NCI-H1048 (cell line): ENCODE results near the gene MMAB.

Source experiments
- DNase-seq: peaks from one replicate; lab custom pipeline; 2025; lab: John Stamatoyannopoulos, UW

MMAB gene

DNA sequence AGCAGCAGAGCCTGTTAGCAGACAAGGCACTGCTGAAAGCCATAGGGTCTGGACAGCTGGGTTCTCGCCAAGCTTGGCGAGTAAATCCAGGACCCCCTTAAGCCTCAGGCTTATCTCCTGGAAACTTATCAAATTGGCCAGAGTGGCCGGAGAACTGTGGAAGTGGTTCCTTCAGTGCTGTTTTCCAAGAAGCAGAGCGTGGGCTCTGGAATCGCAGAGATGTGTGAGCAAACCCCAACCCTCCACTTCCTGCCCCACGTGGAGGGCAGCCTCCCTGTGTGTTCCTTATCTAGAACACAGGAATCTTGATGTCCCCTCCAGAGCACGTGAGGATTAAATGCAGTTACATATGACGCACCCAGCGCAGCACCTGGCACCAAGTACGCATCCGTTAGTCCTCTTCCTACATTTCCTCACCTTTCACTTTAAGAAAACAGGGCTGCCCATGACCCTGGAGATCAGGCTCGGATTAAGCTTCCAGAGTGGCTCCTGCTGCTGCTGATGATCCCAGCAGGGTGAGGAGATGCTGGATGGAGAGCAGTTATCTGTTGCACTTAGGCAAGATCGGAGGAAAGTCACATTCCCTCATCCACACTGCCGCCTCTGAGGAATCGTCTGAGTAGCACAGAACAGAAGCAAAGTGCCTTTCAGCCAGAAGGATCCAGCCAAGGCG, 35.0 kb downstream of the MMAB start:
- DNase-seq = no peak

DNA sequence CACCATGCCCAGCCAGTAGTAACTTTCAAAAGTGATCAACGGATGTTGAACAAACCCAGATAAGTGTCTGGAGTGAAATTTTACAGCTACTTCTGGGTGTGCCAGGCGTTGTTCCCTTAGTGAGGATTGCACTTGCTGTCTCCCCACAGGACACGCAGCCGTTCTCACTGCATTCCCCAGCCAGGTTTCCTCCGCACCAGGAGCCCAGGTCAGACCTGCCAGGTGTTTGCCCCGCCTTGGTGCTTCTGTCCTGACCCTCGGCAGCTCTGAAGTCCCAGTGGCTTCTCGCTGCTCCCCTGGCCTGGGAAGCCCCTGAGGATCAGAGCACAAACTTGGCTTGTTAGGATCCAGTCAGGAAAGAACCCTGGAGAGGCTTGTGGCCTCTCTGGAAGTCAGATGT, 36.2 kb downstream of the MMAB start:
- no peak for DNase-seq

- no peak for DNase-seq
Measured at GRCh38 chr12:109535863-109536250, 37.4 kb downstream of the MMAB start.

DNA sequence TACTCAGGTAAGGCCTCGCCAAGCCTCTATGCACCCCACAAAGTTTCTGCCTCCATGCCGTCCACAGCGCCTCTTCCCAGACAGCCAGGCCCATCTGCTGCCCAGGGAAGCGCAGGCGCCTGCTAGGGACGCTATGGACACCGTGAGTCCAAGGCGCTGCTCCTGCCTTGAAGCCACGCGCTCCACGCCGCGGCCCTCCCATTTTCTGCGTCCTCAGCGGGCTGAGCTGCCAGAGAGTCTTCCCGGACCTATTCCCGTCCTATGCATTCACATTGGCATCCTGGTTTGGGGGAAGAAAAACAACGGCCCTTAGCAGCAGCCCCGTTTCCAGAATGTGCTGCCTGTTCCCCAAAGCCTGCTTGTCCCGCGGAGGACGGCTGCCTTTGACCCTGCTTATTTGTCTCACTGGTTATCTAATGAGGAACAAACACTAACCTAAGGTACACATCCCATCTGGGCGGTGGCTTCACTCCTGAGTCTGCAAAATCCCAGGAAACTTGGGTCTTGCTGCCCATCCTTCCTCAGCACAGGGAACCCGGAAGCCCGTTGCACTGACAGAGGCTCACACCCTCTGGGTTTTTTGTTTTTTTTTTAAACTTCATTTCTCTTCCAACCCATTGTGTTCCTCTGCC, 38.0 kb downstream of the MMAB start:
- no peak for DNase-seq

GRCh38 chr12:109534456-109534855, 38.8 kb downstream of the MMAB start:
- no peak for DNase-seq

DNA sequence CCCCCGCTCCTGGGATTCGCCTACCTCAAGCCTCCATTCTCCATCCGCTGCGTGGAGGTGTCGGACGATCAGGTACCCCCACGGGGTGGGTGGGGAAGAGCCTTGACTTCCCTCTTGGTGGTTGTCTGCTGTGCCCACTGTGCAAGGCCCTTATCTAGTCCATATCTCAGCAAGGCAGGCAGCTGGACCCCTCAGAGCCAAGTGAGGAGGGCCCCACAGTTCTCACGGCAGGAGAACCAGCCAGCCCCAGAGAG, 39.9 kb downstream of the MMAB start:
- DNase-seq = no peak

DNA sequence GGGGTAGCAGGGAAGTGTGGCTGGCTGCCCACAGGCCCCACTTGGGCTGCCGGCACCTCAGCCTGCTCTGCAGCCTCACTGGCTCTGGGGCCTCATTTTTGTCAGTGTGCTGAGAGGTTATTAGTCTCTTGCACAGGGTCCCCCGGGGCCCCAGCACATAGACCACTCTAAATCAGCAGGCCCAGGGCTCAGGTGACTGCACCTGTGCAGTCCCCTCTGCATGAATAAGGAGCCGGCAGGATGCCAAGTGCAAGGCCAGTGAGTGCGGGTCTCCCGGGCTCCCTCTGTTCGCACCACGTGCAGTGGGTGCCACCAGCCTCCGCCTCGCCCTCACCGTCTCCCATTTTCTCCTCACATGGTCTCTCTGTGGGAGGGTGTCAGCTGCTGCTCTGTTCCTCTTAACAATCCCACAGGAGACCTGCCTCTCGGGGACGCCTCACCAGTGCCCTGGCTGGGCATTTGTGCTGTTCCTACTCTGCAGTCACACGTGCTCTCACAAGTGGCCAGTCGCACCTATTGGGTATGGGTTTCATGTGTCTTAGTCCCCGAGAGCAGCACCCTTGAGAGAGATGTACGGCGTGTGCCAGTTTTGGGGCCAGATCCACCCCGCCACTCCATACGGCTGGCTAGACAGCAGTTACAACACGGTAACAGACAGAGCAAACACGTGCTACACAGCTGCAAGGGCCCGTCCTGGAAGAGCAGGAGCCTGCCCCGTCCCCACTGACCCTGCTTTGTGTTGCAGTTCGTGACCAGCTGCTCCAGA, 40.4 kb downstream of the MMAB start:
- no peak for DNase-seq

- DNase-seq = no peak
Measured at GRCh38 chr12:109531411-109531810, 41.9 kb downstream of the MMAB start.

DNA sequence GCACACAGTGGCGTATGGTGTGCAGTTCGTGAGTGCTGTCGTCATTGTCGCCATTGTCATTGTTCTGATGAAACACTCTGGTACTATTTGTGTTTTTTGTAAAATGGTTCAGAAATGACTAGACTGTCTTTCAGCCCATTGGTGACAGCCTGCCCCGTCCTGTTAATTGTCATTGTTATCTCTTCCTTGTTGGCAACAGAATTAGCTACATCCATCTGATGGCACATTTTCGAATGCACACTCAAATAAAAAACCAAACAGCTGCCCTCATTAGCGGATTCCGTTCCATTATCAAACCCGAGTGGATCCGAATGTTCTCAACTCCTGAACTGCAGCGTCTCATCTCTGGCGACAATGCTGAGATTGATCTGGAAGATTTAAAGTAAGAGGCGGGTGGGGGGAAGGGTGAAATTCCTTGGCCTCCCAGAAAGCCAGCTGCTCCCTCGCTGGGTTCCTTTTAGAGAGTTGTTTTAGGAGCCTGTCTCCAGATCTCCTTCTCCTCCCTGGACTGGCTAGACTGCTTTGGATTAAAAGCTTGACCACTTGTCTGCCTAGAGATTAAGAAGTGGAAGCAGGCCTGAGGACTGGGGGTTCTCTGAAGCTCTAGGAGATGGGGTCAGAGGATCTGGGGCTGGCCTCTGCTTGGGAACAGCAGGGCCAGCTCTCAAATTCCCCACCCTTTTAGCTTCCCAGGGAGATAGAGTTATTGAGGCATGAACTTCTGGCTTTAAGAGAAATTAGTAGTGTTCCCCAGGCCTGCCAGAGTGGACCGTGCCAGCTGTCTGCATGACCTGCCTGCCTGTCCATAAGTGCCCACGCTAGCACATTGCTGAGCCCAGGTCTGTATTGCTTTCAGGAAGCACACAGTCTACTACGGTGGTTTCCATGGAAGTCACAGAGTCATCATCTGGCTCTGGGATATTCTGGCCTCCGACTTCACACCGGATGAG, 43.3 kb downstream of the MMAB start:
- no peak for DNase-seq

DNA sequence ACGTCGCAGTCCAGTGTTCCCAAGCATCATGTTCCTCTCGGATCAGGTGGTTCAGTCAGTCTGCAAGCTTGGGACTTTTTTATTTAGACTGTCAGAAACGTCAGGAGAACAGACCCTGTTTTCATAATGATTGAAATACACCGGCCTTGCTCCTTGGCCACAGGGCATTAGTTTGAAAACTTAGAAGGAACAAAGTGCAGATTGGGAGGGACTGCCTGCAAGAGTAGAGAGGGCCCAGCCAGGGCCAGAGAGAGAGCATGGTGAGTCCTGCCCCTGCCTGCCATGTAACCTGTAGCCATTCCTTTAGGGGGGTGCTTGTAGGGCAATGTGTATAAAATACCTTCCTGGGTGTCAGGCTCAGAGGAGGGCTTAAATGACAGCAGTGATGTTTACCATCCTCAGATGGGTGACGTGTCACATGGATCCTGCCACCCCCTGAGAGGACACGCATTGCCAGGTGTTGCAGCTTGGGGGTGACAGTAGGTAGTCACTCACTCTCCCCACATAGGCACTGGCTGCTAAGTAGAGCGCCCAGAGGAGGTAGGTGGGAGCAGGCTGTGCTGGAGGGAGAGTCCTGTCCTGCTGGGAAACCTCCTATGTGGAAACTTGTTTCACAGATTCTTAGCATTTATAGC, 45.7 kb downstream of the MMAB start:
- DNase-seq = no peak

- DNase-seq = no peak
Measured at GRCh38 chr12:109525279-109525585, 48.1 kb downstream of the MMAB start.

- DNase-seq = no peak
Measured at GRCh38 chr12:109524466-109525278, 48.6 kb downstream of the MMAB start.

GRCh38 chr12:109523504-109523903, 49.8 kb downstream of the MMAB start:
- DNase-seq = no peak

DNA sequence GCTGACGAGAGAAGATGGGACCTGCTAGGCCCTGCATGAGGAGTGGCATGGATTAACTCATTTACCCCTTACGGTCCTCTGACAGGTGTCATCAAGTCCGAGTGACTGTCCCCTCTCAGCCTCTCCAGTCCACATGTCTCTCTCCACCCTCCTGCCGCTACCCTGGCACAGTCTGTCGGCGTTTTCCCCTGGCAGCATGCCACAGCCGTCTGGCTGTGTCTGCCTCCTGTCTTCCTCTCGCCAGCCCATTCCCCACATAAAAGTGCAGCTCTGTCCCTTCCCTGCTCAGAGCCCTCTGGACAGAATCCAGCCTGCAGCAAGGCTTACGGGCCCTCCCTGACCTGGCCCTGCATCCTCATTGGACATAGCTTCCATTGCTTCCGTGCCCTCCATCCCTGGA, 50.2 kb downstream of the MMAB start:
- DNase-seq = no peak

DNA sequence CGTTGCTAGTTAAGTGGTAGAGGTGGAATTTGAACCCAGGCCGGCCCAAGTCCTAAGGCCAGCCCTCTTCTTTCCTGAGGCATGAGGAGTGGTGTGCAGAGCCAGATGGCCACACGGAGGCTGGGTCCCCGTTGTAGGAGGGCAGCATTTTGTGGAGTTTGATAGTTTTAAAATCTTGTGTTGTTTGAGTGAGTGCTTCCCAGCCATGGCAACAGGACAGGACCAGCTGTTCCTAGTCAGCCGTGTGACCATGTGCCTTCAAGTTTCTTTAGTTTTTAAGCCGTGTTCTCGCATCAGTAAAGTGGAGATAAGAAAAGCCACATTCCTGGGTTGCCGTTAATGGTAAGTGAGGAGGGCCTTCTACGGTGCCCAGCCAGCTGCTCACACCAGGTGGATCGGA, 51.5 kb downstream of the MMAB start:
- no peak for DNase-seq

DNA sequence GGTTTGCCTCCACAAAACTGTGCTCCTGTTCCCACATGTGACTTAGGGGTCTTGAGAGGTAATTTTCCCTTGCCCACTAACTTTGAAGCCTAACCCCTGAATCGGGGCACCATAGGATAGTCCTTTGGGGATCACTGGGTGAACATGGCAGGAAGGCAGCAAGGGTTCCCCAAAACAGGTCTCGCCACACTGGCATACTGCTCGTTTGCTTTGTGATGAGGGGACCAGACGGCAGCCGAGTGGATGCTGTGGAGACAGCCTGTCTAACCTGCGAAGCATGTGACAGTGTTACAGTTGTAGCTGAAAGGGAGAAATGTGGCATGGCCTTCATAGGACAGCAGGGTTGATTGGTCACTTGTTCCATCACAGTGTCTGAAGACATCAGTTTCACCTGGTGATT, 53.5 kb downstream of the MMAB start:
- DNase-seq = no peak

GRCh38 chr12:109518820-109519665, 54.3 kb downstream of the MMAB start:
- no peak for DNase-seq

DNA sequence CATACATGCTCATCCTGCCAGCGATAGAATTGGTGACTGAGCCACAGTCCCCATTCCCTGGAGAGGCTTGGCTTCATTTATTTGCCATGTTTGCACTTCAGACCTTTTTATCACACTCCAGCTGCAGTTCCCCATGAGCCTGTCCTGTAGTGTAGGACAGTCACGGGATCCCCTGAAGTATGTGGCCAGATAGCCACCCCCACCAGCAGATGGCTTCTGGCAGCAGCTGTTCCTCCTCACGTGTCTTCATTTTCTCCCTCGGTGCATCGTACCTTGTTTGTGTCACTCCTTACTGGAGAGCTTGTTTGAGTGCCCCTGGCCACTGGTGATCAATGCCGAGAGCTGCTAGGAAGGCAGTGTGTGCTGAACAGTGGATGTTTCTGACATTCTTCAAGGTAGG, 55.7 kb downstream of the MMAB start:
- DNase-seq = no peak

DNA sequence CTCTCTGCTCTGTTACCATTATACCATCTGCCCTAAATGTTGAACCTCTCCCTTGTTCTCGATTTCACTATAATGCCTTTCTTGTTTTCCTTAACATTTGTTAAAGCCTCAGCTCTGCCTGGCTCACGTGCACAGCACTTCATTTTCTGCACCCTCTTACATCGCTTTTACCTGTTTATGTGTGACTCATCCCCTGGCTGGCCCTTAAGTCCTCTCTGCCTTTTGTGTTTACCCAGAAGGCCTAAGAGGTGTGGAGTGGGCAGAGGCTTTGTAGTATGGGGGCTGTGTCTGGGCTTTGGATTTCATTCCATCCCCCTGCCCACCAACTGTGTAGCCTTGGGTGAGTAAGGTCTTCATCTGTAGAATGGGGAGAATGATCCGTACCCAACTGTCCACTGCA, 59.3 kb downstream of the MMAB start:
- no peak for DNase-seq

DNA sequence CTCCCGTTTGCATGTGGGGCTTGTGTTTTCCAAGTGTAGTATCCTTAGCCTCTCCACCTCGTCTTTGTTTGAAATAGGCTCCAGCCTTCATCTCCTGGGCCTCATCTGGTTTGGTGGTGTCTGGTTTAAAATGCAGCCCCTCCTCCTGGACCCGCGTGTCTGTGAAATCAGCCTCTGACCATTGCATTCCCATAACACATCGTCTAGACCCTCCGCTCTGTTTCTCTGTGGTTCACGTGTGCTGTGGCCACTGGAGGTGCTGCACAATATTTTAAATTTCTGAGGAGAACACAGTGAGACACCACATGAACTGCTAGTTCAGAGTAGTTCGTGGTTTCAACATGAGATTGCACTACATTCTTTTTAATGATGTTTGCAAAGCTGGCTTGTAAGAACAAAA, 60.3 kb downstream of the MMAB start:
- DNase-seq = no peak
